AG10803 (cell line): ENCODE results near the gene SYT2.

Experiments used
- DNase-seq: peaks from one replicate; pipeline ENCODE4 v3.0.0; 2010; ENCODE audit warnings: low read depth
- H3K4me3 ChIP-seq: 2 replicates; pipeline ENCODE4 v1.5.1; 2011; ENCODE audit warnings: mild to moderate bottlenecking, low read length, control low read depth
- CTCF ChIP-seq: conservative IDR thresholded peaks from 2 replicates; pipeline ENCODE4 v1.5.1; 2011; ENCODE audit warnings: mild to moderate bottlenecking, low read length, control low read depth, inconsistent platforms

Gene SYT2

GRCh38 chr1:202692959-202693555 lies 17.2 kb downstream of the SYT2 start:
- TF ChIP-seq CTCF = peak; percentile 51
- peak; percentile 62 for DNase-seq
- H3K4me3 ChIP-seq = no peak overlapping the region

GRCh38 chr1:202691816-202692215 lies 18.4 kb downstream of the SYT2 start:
- DNase-seq = no peak
- H3K4me3 ChIP-seq = no peak overlapping the region
- no peak for TF ChIP-seq CTCF

GRCh38 chr1:202689493-202690342 lies 20.5 kb downstream of the SYT2 start:
- TF ChIP-seq CTCF = no peak
- H3K4me3 ChIP-seq = no peak overlapping the region
- no peak for DNase-seq

- no peak overlapping the region for H3K4me3 ChIP-seq
- no peak for DNase-seq
- no peak for TF ChIP-seq CTCF
Observed at GRCh38 chr1:202689082-202689481, 21.2 kb downstream of the SYT2 start.

- H3K4me3 ChIP-seq = no peak overlapping the region
- TF ChIP-seq CTCF = no peak
- no peak for DNase-seq
Observed at GRCh38 chr1:202688401-202688800, 21.9 kb downstream of the SYT2 start.

GRCh38 chr1:202687798-202688197 lies 22.5 kb downstream of the SYT2 start:
- H3K4me3 ChIP-seq = no peak overlapping the region
- DNase-seq = no peak
- no peak for TF ChIP-seq CTCF

GRCh38 chr1:202687370-202687769 lies 22.9 kb downstream of the SYT2 start:
- no peak overlapping the region for H3K4me3 ChIP-seq
- no peak for DNase-seq
- no peak for TF ChIP-seq CTCF
